Naive thymus-derived CD4-positive, alpha-beta T cell (primary cell): ENCODE measurements around the gene PHC3. TPM values are rescaled to one million over a fixed set of nuclear protein-coding genes. Genes with fewer than 3 reads are reported as not detected.

Experiments
- ATAC-seq: fragments of 150-1000 bp; cut with Tn5 transposase; 2 replicates; pipeline ENCODE4 v1.10.0; 2021; ENCODE audit warnings: mild to moderate bottlenecking, moderate library complexity
- CTCF ChIA-PET: fragments of 350-600 bp; sonication (Branson Sonifier 250); formaldehyde crosslinking; loops from one replicate; lab custom pipeline; 2021; ENCODE audit warnings: antibody characterized with exemption; lab: Charles Lee
- POLR2A ChIA-PET: fragments of 350-600 bp; sonication (Branson Sonifier 250); formaldehyde crosslinking; loops from one replicate; lab custom pipeline; 2021; ENCODE audit warnings: antibody characterized with exemption, inconsistent platforms; lab: Charles Lee
- DNase-seq, 9 donors: peaks; one replicate each; pipeline versions ENCODE4 v3.0.0 to v3.0.0-alpha.2; 2020 to 2022; ENCODE audit warnings: mixed read lengths in 1 of 9
- H3K27ac ChIP-seq: one replicate; pipeline ENCODE4 v1.7.0; 2013; ENCODE audit warnings: mild to moderate bottlenecking, low read depth, low read length, moderate library complexity
- H3K27me3 ChIP-seq, 2 donors: one replicate each; pipeline ENCODE4 v1.7.0; 2013; ENCODE audit warnings: low read length in 2 of 2, mild to moderate bottlenecking in 2 of 2, moderate library complexity in 2 of 2; ENCODE audit not compliant: control insufficient read depth in 2 of 2, insufficient read depth in 2 of 2
- H3K36me3 ChIP-seq, 3 experiments: 1 replicate in 2 of 3; 2 replicates in 1 of 3; pipeline ENCODE4 v1.7.0; 2013; ENCODE audit warnings: low read length in 3 of 3, mild to moderate bottlenecking in 3 of 3, moderate library complexity in 1 of 3; ENCODE audit not compliant: insufficient read depth in 3 of 3, control insufficient read depth in 2 of 3
- H3K4me1 ChIP-seq, 2 donors: one replicate each; pipeline ENCODE4 v1.7.0; 2013; ENCODE audit warnings: low read length in 2 of 2, mild to moderate bottlenecking in 2 of 2, moderate library complexity in 1 of 2; ENCODE audit not compliant: control insufficient read depth in 2 of 2, insufficient read depth in 2 of 2
- H3K4me3 ChIP-seq: 2 replicates; pipeline ENCODE4 v1.7.0; 2013; ENCODE audit warnings: mild to moderate bottlenecking, low read length
- H3K9me3 ChIP-seq, 3 experiments: 1 replicate in 2 of 3; 2 replicates in 1 of 3; pipeline ENCODE4 v1.7.0; 2013; ENCODE audit warnings: low read length in 3 of 3; ENCODE audit not compliant: control insufficient read depth in 2 of 3
- H3K27ac Mint-ChIP-seq, 9 donors: one replicate each; pipeline ENCODE4 v1.8.0; 2020 to 2022; ENCODE audit warnings: mixed read lengths in 9 of 9, mild to moderate bottlenecking in 8 of 9, moderate library complexity in 5 of 9, inconsistent platforms in 2 of 9
- H3K27me3 Mint-ChIP-seq, 5 donors: one replicate each; pipeline ENCODE4 v1.8.0; 2021 to 2022; ENCODE audit warnings: mixed read lengths in 5 of 5, mild to moderate bottlenecking in 1 of 5
- H3K36me3 Mint-ChIP-seq, 5 donors: one replicate each; pipeline ENCODE4 v1.8.0; 2020 to 2022; ENCODE audit warnings: mixed read lengths in 5 of 5, mild to moderate bottlenecking in 3 of 5, inconsistent platforms in 1 of 5
- H3K4me1 Mint-ChIP-seq, 7 donors: one replicate each; pipeline ENCODE4 v1.8.0; 2020 to 2022; ENCODE audit warnings: mixed read lengths in 7 of 7, mild to moderate bottlenecking in 3 of 7, inconsistent platforms in 1 of 7
- H3K4me3 Mint-ChIP-seq, 10 donors: one replicate each; pipeline ENCODE4 v1.8.0; 2020 to 2022; ENCODE audit warnings: mild to moderate bottlenecking in 10 of 10, mixed read lengths in 10 of 10, moderate library complexity in 6 of 10, inconsistent platforms in 2 of 10
- H3K9me3 Mint-ChIP-seq, 11 donors: one replicate each; pipeline ENCODE4 v1.8.0; 2020 to 2022; ENCODE audit warnings: mixed read lengths in 11 of 11, mild to moderate bottlenecking in 4 of 11, inconsistent platforms in 1 of 11, moderate library complexity in 1 of 11
- intact Hi-C, 2 donors: fragments of 100-400 bp; cut with micrococcal nuclease; formaldehyde crosslinking; loops; one replicate each; pipeline ENCODE4 v1.15.1; 2023
- polyA plus RNA-seq, 2 donors: library from polyadenylated mRNA; unstranded; fragments of 300-500 nt; fragmentation: Illumina TruSeq; gene quantifications; one replicate each; pipeline ENCODE4 v1.2.3, GENCODE V29; 2021
- total RNA-seq, 6 experiments: library from RNA in 5 of 6; stranded (reverse) in 5 of 6; gene quantifications; 1 replicate in 5 of 6; 2 replicates in 1 of 6; pipeline ENCODE4 v1.2.3 and lab custom pipeline; 2021 to 2026

Gene PHC3
- total and polyA plus RNA-seq, 7 experiments from 2014 or later, result 46.3 to 215 (median 130) TPM

DNA sequence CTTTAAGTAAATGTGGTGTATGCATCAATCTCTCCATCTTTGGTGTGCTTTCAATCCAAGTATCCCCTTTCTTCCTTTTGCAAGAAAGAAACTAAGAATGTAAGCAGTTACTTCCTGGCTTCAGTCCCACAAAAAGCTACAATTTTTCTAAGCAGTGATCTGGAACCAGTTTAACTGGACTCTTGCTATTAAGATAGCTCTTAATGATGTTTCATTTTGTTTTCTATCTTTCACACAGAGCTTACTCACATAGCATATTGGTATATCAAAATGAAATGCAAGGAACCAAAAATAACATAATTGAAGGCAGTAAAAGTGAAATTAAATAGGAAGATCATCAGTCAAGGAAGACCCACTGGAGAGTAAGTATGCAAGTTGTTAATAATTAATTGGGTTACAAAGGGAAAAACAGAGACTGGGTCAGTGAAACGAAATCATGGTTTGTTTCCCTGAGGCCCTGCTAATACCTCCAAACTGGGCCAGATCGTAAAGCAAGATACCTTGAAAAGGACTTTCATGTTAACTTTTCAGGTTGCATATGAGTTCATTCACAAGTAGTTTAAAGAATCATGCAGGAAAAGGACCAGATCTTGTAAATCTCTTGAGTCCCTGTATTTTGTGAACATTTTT is 101.9 kb downstream of the PHC3 start:
- peaks cover 0 to 24% (median 7%) of the 10 kb centered on the region in 7 donors for H3K4me1 Mint-ChIP-seq
- peaks cover 0 to 3% (median 0%) of the 10 kb centered on the region in 11 donors for H3K9me3 Mint-ChIP-seq
- no peaks in the 10 kb centered on the region for H3K27me3 ChIP-seq
- no peaks in the 10 kb centered on the region for H3K9me3 ChIP-seq
- H3K4me3 ChIP-seq, result no peak overlapping the region
- ChIA-PET POLR2A (interaction anchor here (0.5 to 0.7 kb wide), 4 partner anchors 25 to 112 kb away, joined by 3 to 4 read pairs (median 3); no protein-coding TSS in a partner anchor), CTCF (interaction anchor here (0.6 to 1.1 kb wide), 2 partner anchors 9 to 58 kb away, joined by 3 to 4 read pairs; no protein-coding TSS in a partner anchor)
- no peaks in the 10 kb centered on the region for H3K27me3 Mint-ChIP-seq
- peaks cover 0 to 8% (median 5%) of the 10 kb centered on the region in 3 experiments for H3K36me3 ChIP-seq
- ATAC-seq, result no peak
- H3K27ac Mint-ChIP-seq, result peak overlapping the region in 6 of 9 donors; percentile 2 to 61 (median 46)
- H3K4me1 ChIP-seq, result no peaks in the 10 kb centered on the region
- no peak overlapping the region for H3K4me3 Mint-ChIP-seq
- no peak overlapping the region for H3K27ac ChIP-seq
- DNase-seq, result no peak
- intact Hi-C loops, result loop anchor here in 1 of 2 donors (1.0 kb wide), 1 partner anchor 8 kb away; no protein-coding TSS in a partner anchor
- peaks cover 4 to 55% (median 23%) of the 10 kb centered on the region in 5 donors for H3K36me3 Mint-ChIP-seq

DNA sequence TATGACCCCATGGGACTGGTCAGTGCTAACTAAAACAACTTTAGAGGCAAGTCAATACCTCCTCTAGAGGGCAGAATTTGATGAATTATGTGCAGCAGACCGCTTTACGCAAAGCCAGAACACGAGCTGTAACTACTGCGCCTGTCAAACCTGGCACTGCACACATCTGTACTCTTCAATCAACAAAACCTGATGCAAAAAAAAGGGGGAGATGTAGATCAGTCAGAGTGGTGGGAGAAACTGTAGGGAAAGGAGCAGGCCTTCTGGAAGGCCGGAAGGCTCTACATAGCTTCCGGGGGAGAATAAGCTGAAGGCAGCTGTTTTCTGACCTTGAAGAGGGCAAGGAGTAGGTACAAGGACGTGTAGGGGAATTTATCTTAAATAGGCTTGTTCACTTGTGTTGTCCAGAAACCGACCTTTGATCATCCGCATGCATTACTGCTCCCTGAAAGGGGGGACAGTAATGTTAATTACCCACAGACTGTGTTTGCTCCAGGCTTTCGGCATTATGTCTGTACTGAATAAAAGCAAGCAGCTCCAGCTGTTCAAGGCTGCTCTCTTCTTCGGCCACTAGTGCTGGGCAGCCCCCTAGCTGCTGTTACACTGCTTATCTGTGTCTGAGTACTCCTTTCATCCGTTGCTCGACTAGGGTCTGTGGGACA is 102.8 kb downstream of the PHC3 start:
- ATAC-seq (no peak), DNase-seq (no peak)
- H3K9me3 ChIP-seq, result no peaks in the 10 kb centered on the region
- H3K9me3 Mint-ChIP-seq, result peaks cover 0 to 3% (median 0%) of the 10 kb centered on the region in 11 donors
- peaks cover 4 to 51% (median 23%) of the 10 kb centered on the region in 5 donors for H3K36me3 Mint-ChIP-seq
- peaks cover 0 to 24% (median 7%) of the 10 kb centered on the region in 7 donors for H3K4me1 Mint-ChIP-seq
- no peaks in the 10 kb centered on the region for H3K27me3 Mint-ChIP-seq
- CTCF ChIA-PET, result no interaction called here
- no peak overlapping the region for H3K4me3 ChIP-seq
- H3K27ac Mint-ChIP-seq, result peak overlapping the region in 2 of 9 donors; percentile 25 to 33
- no peaks in the 10 kb centered on the region for H3K4me1 ChIP-seq
- H3K27ac ChIP-seq, result no peak overlapping the region
- H3K4me3 Mint-ChIP-seq, result no peak overlapping the region
- intact Hi-C loops, result loop anchor here in 1 of 2 donors (1.0 kb wide), 1 partner anchor 9 kb away; no protein-coding TSS in a partner anchor
- POLR2A ChIA-PET, result interaction anchor here (0.5 to 0.6 kb wide), 4 partner anchors 56 to 886 kb away, joined by 3 to 5 read pairs (median 3); no protein-coding TSS in a partner anchor
- no peaks in the 10 kb centered on the region for H3K27me3 ChIP-seq
- peaks cover 0 to 5% (median 0%) of the 10 kb centered on the region in 3 experiments for H3K36me3 ChIP-seq

DNA sequence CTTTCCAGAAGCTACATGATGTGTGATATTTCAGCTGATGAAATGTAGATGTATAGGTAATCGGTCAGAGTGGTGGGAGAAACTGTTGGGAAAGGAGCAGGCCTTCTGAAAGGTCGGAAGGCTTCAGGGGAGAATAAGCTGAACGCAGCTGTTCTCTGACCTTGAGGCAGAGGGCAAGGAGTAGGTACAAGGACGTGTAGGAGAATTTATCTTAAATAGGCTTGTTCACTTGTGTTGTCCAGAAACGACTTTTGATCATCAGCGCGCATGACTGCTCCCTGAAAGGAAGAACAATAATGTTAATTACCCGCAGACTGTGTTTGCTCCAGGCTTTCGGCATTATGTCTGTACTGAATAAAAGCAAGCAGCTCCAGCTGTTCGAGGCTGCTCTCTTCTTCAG is 104.2 kb downstream of the PHC3 start:
- intact Hi-C loops, result no loop called here
- Mint-ChIP-seq H3K4me3 (no peak overlapping the region), H3K36me3 (peaks cover 0 to 53% (median 28%) of the 10 kb centered on the region in 5 donors), H3K9me3 (peaks cover 0 to 9% (median 0%) of the 10 kb centered on the region in 11 donors), H3K4me1 (peaks cover 0 to 27% (median 7%) of the 10 kb centered on the region in 7 donors), H3K27me3 (no peaks in the 10 kb centered on the region), H3K27ac (peak overlapping the region in 1 of 9 donors; percentile 3)
- peaks cover 0 to 5% (median 0%) of the 10 kb centered on the region in 3 experiments for H3K36me3 ChIP-seq
- H3K4me1 ChIP-seq, result no peaks in the 10 kb centered on the region
- no peaks in the 10 kb centered on the region for H3K9me3 ChIP-seq
- H3K4me3 ChIP-seq, result no peak overlapping the region
- DNase-seq (no peak), ATAC-seq (no peak)
- H3K27ac ChIP-seq, result no peak overlapping the region
- CTCF ChIA-PET, result no interaction called here
- no peaks in the 10 kb centered on the region for H3K27me3 ChIP-seq
- POLR2A ChIA-PET, result no interaction called here

DNA sequence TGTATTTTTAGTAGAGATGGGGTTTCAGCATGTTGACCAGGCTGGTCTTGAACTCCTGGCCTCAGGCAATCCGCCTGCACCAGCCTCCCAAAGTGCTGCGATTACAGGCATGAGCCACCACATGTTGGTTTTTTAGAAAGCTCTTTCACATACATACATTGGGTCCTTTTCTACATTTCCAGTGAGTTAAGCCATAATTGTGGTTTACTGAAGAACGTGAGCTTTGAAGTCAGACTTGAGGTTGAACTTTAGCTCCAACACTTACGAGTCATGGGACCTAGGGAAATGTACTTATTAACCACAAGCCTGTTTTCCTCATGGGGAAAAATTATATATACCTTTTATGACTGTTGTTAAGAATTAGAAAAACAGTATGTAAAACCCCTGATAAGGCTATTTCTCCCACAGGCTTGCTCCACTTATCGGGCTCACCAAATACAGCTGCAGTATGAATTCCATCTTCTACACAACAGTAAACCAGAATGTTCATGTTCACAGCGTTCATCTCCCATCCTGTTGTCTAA is 104.8 kb downstream of the PHC3 start:
- Histone ChIP-seq H3K27ac (no peak overlapping the region), H3K36me3 (peaks cover 0 to 5% (median 0%) of the 10 kb centered on the region in 3 experiments), H3K4me1 (no peaks in the 10 kb centered on the region), H3K27me3 (no peaks in the 10 kb centered on the region), H3K4me3 (no peak overlapping the region), H3K9me3 (no peaks in the 10 kb centered on the region)
- ChIA-PET POLR2A (interaction anchor here (0.5 kb wide), 1 partner anchor 111 kb away, joined by 3 read pairs; no protein-coding TSS in a partner anchor), CTCF (no interaction called here)
- DNase-seq (no peak), ATAC-seq (no peak)
- intact Hi-C loops, result no loop called here
- Mint-ChIP-seq H3K27ac (peak overlapping the region in 1 of 9 donors; percentile 3), H3K4me1 (peaks cover 0 to 27% (median 7%) of the 10 kb centered on the region in 7 donors), H3K27me3 (no peaks in the 10 kb centered on the region), H3K36me3 (peaks cover 0 to 51% (median 27%) of the 10 kb centered on the region in 5 donors), H3K9me3 (peaks cover 0 to 12% (median 0%) of the 10 kb centered on the region in 11 donors), H3K4me3 (no peak overlapping the region)

DNA sequence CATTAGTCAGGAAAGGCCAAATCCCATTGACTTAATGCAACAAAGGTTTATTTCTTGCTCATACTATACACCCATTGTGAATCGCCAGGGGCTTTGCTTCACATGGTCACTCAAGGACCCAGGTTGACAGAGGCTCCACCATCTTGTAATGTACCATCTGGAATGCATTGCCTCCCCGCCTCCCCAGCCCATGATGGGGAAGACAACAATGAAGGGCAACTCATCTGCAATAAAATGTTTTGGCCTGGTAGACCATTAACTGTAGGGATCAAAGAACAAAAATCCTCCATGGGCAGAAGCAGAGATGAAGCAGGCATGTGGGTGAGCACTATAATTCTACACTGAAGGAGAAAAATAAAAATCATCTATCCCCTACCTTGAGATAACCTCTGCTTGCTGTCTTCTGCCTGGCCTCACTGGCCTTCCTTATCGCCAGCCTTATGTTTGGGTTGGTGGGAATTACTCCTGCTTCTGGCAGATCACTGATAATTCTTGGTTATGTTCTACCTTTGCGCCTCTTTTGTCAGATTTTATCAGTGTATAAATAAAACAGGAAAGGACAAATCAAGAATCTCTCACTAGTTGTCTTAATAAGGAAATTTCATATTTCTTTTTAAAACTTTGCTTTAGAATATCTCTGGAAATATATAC is 106.0 kb downstream of the PHC3 start:
- H3K9me3 ChIP-seq, result peaks cover 0 to 6% (median 0%) of the 10 kb centered on the region in 3 experiments
- Mint-ChIP-seq H3K4me3 (no peak overlapping the region), H3K27me3 (no peaks in the 10 kb centered on the region), H3K36me3 (peaks cover 0 to 47% (median 32%) of the 10 kb centered on the region in 5 donors), H3K27ac (peak overlapping the region in 1 of 9 donors; percentile 37), H3K4me1 (peaks cover 0 to 27% (median 7%) of the 10 kb centered on the region in 7 donors), H3K9me3 (peaks cover 0 to 12% (median under 1%) of the 10 kb centered on the region in 11 donors)
- H3K4me3 ChIP-seq, result no peak overlapping the region
- ATAC-seq, result no peak
- ChIA-PET CTCF (no interaction called here), POLR2A (no interaction called here)
- H3K36me3 ChIP-seq, result peaks cover 0 to 3% (median 0%) of the 10 kb centered on the region in 3 experiments
- H3K27ac ChIP-seq, result no peak overlapping the region
- intact Hi-C loops, result no loop called here
- no peak for DNase-seq
- H3K4me1 ChIP-seq, result no peaks in the 10 kb centered on the region
- H3K27me3 ChIP-seq, result no peaks in the 10 kb centered on the region

DNA sequence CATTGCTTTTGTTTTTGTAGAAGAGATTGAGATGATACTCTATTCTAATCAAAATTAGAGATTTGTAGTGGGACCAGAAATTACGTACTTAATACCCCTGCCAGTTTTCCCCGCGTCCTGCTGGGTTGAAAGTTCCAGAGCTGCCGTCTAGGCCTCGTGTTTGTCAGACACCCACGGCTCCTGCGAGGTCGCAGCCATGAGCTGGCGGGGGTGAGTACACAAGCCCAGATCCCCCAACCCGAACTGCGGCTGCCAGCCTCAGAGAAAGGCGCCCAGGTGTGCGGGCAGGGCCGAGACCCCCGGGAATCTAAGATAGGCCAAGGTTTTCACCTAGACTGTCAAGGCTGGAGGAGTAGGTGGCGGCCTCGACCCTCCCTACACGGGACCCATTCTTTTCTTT is 117.4 kb downstream of the PHC3 start:
- DNase-seq (no peak), ATAC-seq (no peak)
- Histone ChIP-seq H3K27me3 (no peaks in the 10 kb centered on the region), H3K36me3 (peaks cover 0 to 12% (median 0%) of the 10 kb centered on the region in 3 experiments), H3K4me1 (no peaks in the 10 kb centered on the region), H3K9me3 (no peaks in the 10 kb centered on the region), H3K4me3 (no peak overlapping the region), H3K27ac (no peak overlapping the region)
- no peak overlapping the region for H3K4me3 Mint-ChIP-seq
- ChIA-PET CTCF (no interaction called here), POLR2A (no interaction called here)
- intact Hi-C loops, result no loop called here
- H3K36me3 Mint-ChIP-seq, result peaks cover 1 to 55% (median 32%) of the 10 kb centered on the region in 5 donors
- H3K27ac Mint-ChIP-seq, result no peak overlapping the region
- H3K9me3 Mint-ChIP-seq, result peaks cover 0 to 2% (median 0%) of the 10 kb centered on the region in 11 donors
- H3K27me3 Mint-ChIP-seq, result no peaks in the 10 kb centered on the region
- H3K4me1 Mint-ChIP-seq, result peaks cover 0 to 14% (median 0%) of the 10 kb centered on the region in 7 donors
